K562 (cell line): ENCODE results near the gene DHRS3. TPM values are rescaled to one million over a fixed set of nuclear protein-coding genes. Genes with fewer than 3 reads are reported as not detected.
A peak's percentile ranks its signal among the peaks of the same experiment; 100 is the strongest.

ENCODE experiments used
- ARID1B ChIP-seq: fragments of 450-650 bp; IDR thresholded peaks from 2 replicates; pipeline ENCODE4 v1.6.1; 2016; ENCODE audit warnings: antibody characterized with exemption, mild to moderate bottlenecking, inconsistent platforms
- ATF1 ChIP-seq, 2 experiments: fragments of 450-650 bp in 1 of 2; IDR thresholded peaks; 2 replicates each; pipeline ENCODE4 v1.6.1; 2016; ENCODE audit warnings: missing compliant biosample characterization in 1 of 2, missing genetic modification characterization in 1 of 2
- ETS1 ChIP-seq: conservative IDR thresholded peaks from 2 replicates; pipeline ENCODE4 v1.6.1; 2011; ENCODE audit warnings: low read depth, mild to moderate bottlenecking, low read length; ENCODE audit not compliant: control insufficient read depth
- GABPB1 ChIP-seq: sonication (generic); formaldehyde crosslinking; IDR thresholded peaks from 2 replicates; pipeline ENCODE4 v1.8.0; 2022; ENCODE audit warnings: mild to moderate bottlenecking, missing genetic modification reagents
- JUNB ChIP-seq: fragments of 450-650 bp; formaldehyde crosslinking; conservative IDR thresholded peaks from 2 replicates; pipeline ENCODE4 v1.4.0; 2020; ENCODE audit warnings: mild to moderate bottlenecking
- KAT8 ChIP-seq: fragments of 450-650 bp; IDR thresholded peaks from 2 replicates; pipeline ENCODE4 v1.6.1; 2016; ENCODE audit warnings: low read depth, mild to moderate bottlenecking
- PKNOX1 ChIP-seq: fragments of 450-650 bp; IDR thresholded peaks from 2 replicates; pipeline ENCODE4 v1.6.1; 2016
- POLR3G ChIP-seq: IDR thresholded peaks from 2 replicates; pipeline ENCODE4 v1.6.1; 2011; ENCODE audit not compliant: insufficient read length, insufficient replicate concordance; ENCODE audit errors: extremely low read depth
- RBM14 ChIP-seq: fragments of 200-400 bp; formaldehyde crosslinking; IDR thresholded peaks from 2 replicates; pipeline ENCODE4 v1.6.1; 2018; ENCODE audit warnings: low read depth, mild to moderate bottlenecking, low read length, moderate library complexity, borderline replicate concordance; ENCODE audit not compliant: insufficient read depth
- SMAD1 ChIP-seq: fragments of 150-350 bp; IDR thresholded peaks from 2 replicates; pipeline ENCODE4 v1.6.1; 2014; ENCODE audit warnings: low read length, low read depth; ENCODE audit not compliant: partially characterized antibody
- TBP ChIP-seq: optimal IDR thresholded peaks from 2 replicates; pipeline ENCODE3; 2011; ENCODE audit warnings: low read depth, low read length, improper control_type of control experiment
- TCF7L2 ChIP-seq: fragments of 150-350 bp; IDR thresholded peaks from 2 replicates; pipeline ENCODE4 v1.6.1; 2016; ENCODE audit warnings: low read depth, mild to moderate bottlenecking, low read length, moderate library complexity
- TOE1 ChIP-seq, 2 experiments: fragments of 450-650 bp in 1 of 2; sonication (generic) in 1 of 2; formaldehyde crosslinking in 1 of 2; IDR thresholded peaks; 2 replicates each; pipeline versions ENCODE4 v1.7.1 to v1.8.0; 2016 to 2022; ENCODE audit warnings: borderline replicate concordance in 2 of 2, mild to moderate bottlenecking in 2 of 2, antibody characterized with exemption in 1 of 2, inconsistent platforms in 1 of 2, low read depth in 1 of 2, missing genetic modification reagents in 1 of 2, moderate library complexity in 1 of 2
- ZNF277 ChIP-seq: fragments of 250-450 bp; sonication (Bioruptor Pico); IDR thresholded peaks from 2 replicates; pipeline ENCODE4 v1.8.0; 2022; ENCODE audit warnings: inconsistent platforms, mild to moderate bottlenecking, moderate library complexity, borderline replicate concordance
- ZNF407 ChIP-seq: fragments of 450-650 bp; IDR thresholded peaks from 2 replicates; pipeline ENCODE4 v1.6.1; 2016; ENCODE audit warnings: low read depth
- polyA plus RNA-seq, 8 experiments: library from polyadenylated mRNA; depleted of rRNA in 4 of 8; stranded (reverse) in 5 of 8; unstranded in 3 of 8; fragments of >200 nt; fragmentation: Nextera tagmentation in 2 of 8; fragmentation: Illumina TruSeq in 1 of 8; extraction: Ambion mirVana in 2 of 8; extraction: Trizol in 1 of 8; gene quantifications; 2 replicates each; pipeline versions ENCODE4 v1.2.1 to v1.2.3, GENCODE V29; 2011 to 2014; ENCODE audit warnings: inconsistent platforms in 1 of 8, missing spikeins in 1 of 8
- total RNA-seq, 7 experiments: library from RNA; depleted of rRNA in 6 of 7; stranded (reverse); fragments of >200 nt in 6 of 7; fragmentation: Illumina TruSeq in 2 of 7; extraction: Trizol in 2 of 7; gene quantifications; 2 replicates each; pipeline versions ENCODE4 v1.2.1 to v1.2.3, GENCODE V29; 2011 to 2021; ENCODE audit warnings: low replicate concordance in 1 of 7

The DHRS3 gene
- total and polyA plus RNA-seq, 9 of the 15 experiments (the other 6 are each of a cell fraction or from before 2014, with no cell fraction given): 21.0 to 116 (median 58.7) TPM

GRCh38 chr1:12666141-12666735 lies 48.2 kb upstream of the DHRS3 start (continued):
- TF ChIP-seq ZNF277 (CRISPR knock-in tag) (no peak), TBP (no peak), TOE1 (IDR thresholded peaks at IDR 0.05; ENCODE audit: borderline replicate concordance) (no peak), TOE1 (CRISPR knock-in tag; IDR thresholded peaks at IDR 0.05; ENCODE audit: borderline replicate concordance, low read depth) (no peak), KAT8 (no peak), RBM14 (no peak), JUNB (CRISPR knock-in tag) (no peak), GABPB1 (CRISPR knock-in tag) (0 out of 2 replicates have a peak, but pooled peaks have one; percentile 23), ARID1B (peak; percentile 13; the same call in 1 of the 2 replicates), ZNF407 (no peak), TCF7L2 (no peak), PKNOX1 (no peak), POLR3G (no peak), ETS1 (no peak), SMAD1 (no peak), ATF1 (CRISPR knock-in tag; IDR thresholded peaks at IDR 0.05) (no peak), ATF1 (tag; IDR thresholded peaks at IDR 0.05) (peak; percentile 12; the same call in 1 of the 2 replicates)
